ENCODE data around the gene ADAMTS9.

ADAMTS9 gene

DNA sequence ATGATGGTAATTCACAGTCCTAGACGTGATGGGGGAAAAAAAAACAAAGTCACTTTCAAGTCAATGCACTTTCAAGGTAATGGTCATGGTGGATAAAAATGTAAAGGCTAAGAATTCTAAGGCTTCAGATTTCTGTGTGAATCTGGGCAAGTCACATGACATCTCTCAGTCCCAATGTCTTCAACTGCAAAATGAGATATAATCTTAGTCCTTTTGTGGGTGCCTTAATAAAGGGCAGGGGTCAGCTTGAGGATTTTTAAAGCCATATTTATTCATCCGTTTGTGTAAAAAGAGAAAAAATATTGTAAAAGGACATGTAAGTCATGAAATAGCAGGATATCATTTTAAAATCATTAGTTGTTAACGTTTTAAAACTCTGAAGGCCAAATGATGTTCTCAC is 83.5 kb downstream of the ADAMTS9 start:
- Histone ChIP-seq H3K23ac (ENCODE audit: low read length in 2 of 2) (no peak overlapping the region), H2BK120ac (ENCODE audit: low read depth, low read length) (no peak overlapping the region), H4K8ac (ENCODE audit: low read length) (no peak overlapping the region), H2AFZ (ENCODE audit: low read depth, low read length) (no peak overlapping the region), H2AK5ac (ENCODE audit: low read length, severe bottlenecking) (no peak overlapping the region), H2BK5ac (ENCODE audit: low read depth, low read length, poor library complexity, severe bottlenecking) (no peak overlapping the region), H2BK15ac (ENCODE audit: low read depth, poor library complexity, severe bottlenecking) (no peak overlapping the region), H3K36me3 (ENCODE audit: control insufficient read depth in 1 of 2, insufficient read depth in 2 of 2, low read depth in 1 of 2, low read length in 2 of 2) (peaks cover 3 to 9% of the 10 kb centered on the region in 2 experiments), H4K91ac (ENCODE audit: low read length) (no peak overlapping the region), H3K14ac (ENCODE audit: low read length in 2 of 2) (no peak overlapping the region), H3K4me2 (ENCODE audit: low read length, poor library complexity, severe bottlenecking) (no peak overlapping the region), H3K27me3 (ENCODE audit: control insufficient read depth in 1 of 2, insufficient read depth in 1 of 2, low read length in 2 of 2) (peaks cover 0 to 5% of the 10 kb centered on the region in 2 experiments), H3K9me3 (ENCODE audit: control insufficient read depth, low read length) (no peaks in the 10 kb centered on the region), H3K27ac (ENCODE audit: low read length, poor library complexity, severe bottlenecking) (no peak overlapping the region), H2BK12ac (ENCODE audit: low read length in 2 of 2) (no peak overlapping the region), H3K9ac (ENCODE audit: low read length) (no peak overlapping the region), H3K4ac (ENCODE audit: low read depth in 1 of 2, low read length in 2 of 2) (no peak overlapping the region), H3K4me1 (ENCODE audit: control insufficient read depth, insufficient read depth, low read depth, low read length) (no peaks in the 10 kb centered on the region), H3K18ac (ENCODE audit: low read depth in 1 of 2, low read length in 2 of 2) (no peak overlapping the region), H3K79me1 (replicated peaks; ENCODE audit: low read length, poor library complexity, severe bottlenecking) (no peaks in the 10 kb centered on the region), H3K4me3 (ENCODE audit: insufficient read depth in 1 of 2, low read depth in 1 of 2, low read length in 2 of 2) (no peak overlapping the region)
- no peak for DNase-seq
- WGBS, result 78% methylated on average over 2 of the region's 3 CpGs

DNA sequence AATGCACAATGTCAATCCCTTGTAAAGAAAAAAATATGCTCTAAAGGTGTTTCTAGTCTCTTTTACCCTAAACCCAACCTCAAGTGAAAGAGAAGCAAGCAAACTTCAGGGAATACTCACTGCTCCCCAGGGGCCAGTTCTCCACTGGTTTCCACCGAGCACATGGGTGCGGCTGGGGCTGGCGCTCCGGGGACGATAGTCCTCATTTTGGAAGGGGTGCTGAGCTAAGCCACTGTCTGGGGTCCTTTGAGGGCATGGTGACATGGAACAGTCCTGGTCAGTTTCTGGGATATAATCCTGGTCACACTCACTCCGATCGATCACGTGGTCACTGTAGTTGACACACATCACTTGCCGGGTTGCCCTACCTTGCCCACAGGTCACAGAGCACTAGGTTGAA is 86.0 kb downstream of the ADAMTS9 start:
- H2AFZ ChIP-seq (ENCODE audit: low read depth, low read length), result no peak overlapping the region
- no peaks in the 10 kb centered on the region for H3K4me1 ChIP-seq (ENCODE audit: control insufficient read depth, insufficient read depth, low read depth, low read length)
- H4K91ac ChIP-seq (ENCODE audit: low read length), result no peak overlapping the region
- no peak overlapping the region for H2BK12ac ChIP-seq (ENCODE audit: low read length in 2 of 2)
- H2BK5ac ChIP-seq (ENCODE audit: low read depth, low read length, poor library complexity, severe bottlenecking), result no peak overlapping the region
- no peak overlapping the region for H3K4me2 ChIP-seq (ENCODE audit: low read length, poor library complexity, severe bottlenecking)
- 99% methylated on average over 9 of the region's 9 CpGs for WGBS
- H4K8ac ChIP-seq (ENCODE audit: low read length), result no peak overlapping the region
- no peak overlapping the region for H3K4me3 ChIP-seq (ENCODE audit: insufficient read depth in 1 of 2, low read depth in 1 of 2, low read length in 2 of 2)
- no peaks in the 10 kb centered on the region for H3K79me1 ChIP-seq (replicated peaks; ENCODE audit: low read length, poor library complexity, severe bottlenecking)
- H3K14ac ChIP-seq (ENCODE audit: low read length in 2 of 2), result no peak overlapping the region
- DNase-seq, result no peak
- no peak overlapping the region for H3K23ac ChIP-seq (ENCODE audit: low read length in 2 of 2)
- H3K9me3 ChIP-seq (ENCODE audit: control insufficient read depth, low read length), result no peaks in the 10 kb centered on the region
- H2BK120ac ChIP-seq (ENCODE audit: low read depth, low read length), result no peak overlapping the region
- no peak overlapping the region for H3K4ac ChIP-seq (ENCODE audit: low read depth in 1 of 2, low read length in 2 of 2)
- H2BK15ac ChIP-seq (ENCODE audit: low read depth, poor library complexity, severe bottlenecking), result peak overlapping the region; percentile 5
- H3K9ac ChIP-seq (ENCODE audit: low read length), result no peak overlapping the region
- H3K18ac ChIP-seq (ENCODE audit: low read depth in 1 of 2, low read length in 2 of 2), result no peak overlapping the region
- H3K36me3 ChIP-seq (ENCODE audit: control insufficient read depth in 1 of 2, insufficient read depth in 2 of 2, low read depth in 1 of 2, low read length in 2 of 2), result peaks cover 3 to 11% of the 10 kb centered on the region in 2 experiments
- no peak overlapping the region for H2AK5ac ChIP-seq (ENCODE audit: low read length, severe bottlenecking)
- H3K27me3 ChIP-seq (ENCODE audit: control insufficient read depth in 1 of 2, insufficient read depth in 1 of 2, low read length in 2 of 2), result peaks cover 0 to 29% of the 10 kb centered on the region in 2 experiments
- no peak overlapping the region for H3K27ac ChIP-seq (ENCODE audit: low read length, poor library complexity, severe bottlenecking)

DNA sequence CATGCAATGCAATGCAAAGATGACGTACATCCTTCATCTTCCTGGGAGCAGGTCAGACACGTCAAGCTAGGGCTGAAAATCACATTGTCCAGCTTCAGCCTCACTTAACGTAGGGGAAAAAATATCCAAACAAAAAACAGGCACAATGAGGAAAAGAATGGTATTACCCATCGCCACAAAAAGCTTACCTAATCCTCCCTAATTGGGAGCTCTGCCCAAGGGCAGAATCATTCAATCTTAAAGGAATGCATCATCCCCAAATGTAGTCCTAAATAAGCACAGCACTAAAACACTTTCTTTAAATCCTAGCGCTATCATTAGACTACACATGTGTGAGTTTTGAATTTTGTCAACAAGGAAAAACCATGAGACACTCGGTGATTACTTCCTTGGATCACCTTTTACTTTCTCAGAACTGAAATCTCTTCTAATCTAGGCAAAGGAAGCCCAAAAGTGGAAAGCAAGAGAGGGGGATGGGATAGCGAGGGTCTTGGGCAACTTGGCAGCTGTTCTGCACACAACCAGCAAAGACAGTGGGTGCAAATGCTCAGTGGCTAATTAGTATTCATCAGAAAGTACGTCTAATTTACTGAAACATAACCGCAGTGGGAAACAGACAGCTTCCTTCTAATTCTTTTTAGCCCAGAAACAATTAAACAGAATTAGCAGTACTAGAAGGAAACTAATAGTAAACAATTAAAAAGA is 87.4 kb downstream of the ADAMTS9 start:
- Histone ChIP-seq H3K4me2 (ENCODE audit: low read length, poor library complexity, severe bottlenecking) (no peak overlapping the region), H2BK15ac (ENCODE audit: low read depth, poor library complexity, severe bottlenecking) (no peak overlapping the region), H3K36me3 (ENCODE audit: control insufficient read depth in 1 of 2, insufficient read depth in 2 of 2, low read depth in 1 of 2, low read length in 2 of 2) (peaks cover 3 to 11% of the 10 kb centered on the region in 2 experiments), H3K79me1 (replicated peaks; ENCODE audit: low read length, poor library complexity, severe bottlenecking) (no peaks in the 10 kb centered on the region), H2BK5ac (ENCODE audit: low read depth, low read length, poor library complexity, severe bottlenecking) (no peak overlapping the region), H3K9ac (ENCODE audit: low read length) (no peak overlapping the region), H3K4me3 (ENCODE audit: insufficient read depth in 1 of 2, low read depth in 1 of 2, low read length in 2 of 2) (no peak overlapping the region), H2BK12ac (ENCODE audit: low read length in 2 of 2) (no peak overlapping the region), H3K4ac (ENCODE audit: low read depth in 1 of 2, low read length in 2 of 2) (no peak overlapping the region), H4K91ac (ENCODE audit: low read length) (no peak overlapping the region), H3K4me1 (ENCODE audit: control insufficient read depth, insufficient read depth, low read depth, low read length) (no peaks in the 10 kb centered on the region), H2AFZ (ENCODE audit: low read depth, low read length) (no peak overlapping the region), H2BK120ac (ENCODE audit: low read depth, low read length) (no peak overlapping the region), H3K27ac (ENCODE audit: low read length, poor library complexity, severe bottlenecking) (no peak overlapping the region), H3K23ac (ENCODE audit: low read length in 2 of 2) (no peak overlapping the region), H3K9me3 (ENCODE audit: control insufficient read depth, low read length) (no peaks in the 10 kb centered on the region), H3K27me3 (ENCODE audit: control insufficient read depth in 1 of 2, insufficient read depth in 1 of 2, low read length in 2 of 2) (peaks cover 0 to 33% of the 10 kb centered on the region in 2 experiments), H4K8ac (ENCODE audit: low read length) (no peak overlapping the region), H3K18ac (ENCODE audit: low read depth in 1 of 2, low read length in 2 of 2) (no peak overlapping the region), H2AK5ac (ENCODE audit: low read length, severe bottlenecking) (no peak overlapping the region), H3K14ac (ENCODE audit: low read length in 2 of 2) (no peak overlapping the region)
- DNase-seq, result no peak
- 89% methylated on average over 8 of the region's 9 CpGs for WGBS

DNA sequence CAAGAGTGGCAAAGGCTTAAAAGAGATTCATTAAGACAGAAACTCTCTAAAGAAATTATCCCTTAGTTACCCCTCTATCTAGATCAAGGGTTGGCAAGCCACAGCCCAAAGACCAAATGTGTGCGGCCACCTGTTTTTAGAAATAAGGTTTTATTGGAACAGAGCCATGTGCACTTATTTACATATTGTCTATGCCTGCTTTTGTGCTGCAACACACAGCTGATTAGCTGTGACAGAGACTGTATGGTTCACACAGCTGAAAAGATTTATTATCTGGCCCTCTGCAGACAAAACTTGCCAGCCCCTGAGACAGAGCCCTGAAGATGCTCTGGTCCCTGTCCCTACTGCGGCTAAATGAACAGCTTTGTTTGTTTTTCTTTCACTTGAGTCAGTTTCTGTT is 88.1 kb downstream of the ADAMTS9 start:
- WGBS, result 65% methylated on average over 2 of the region's 2 CpGs

More for the DNA sequence above, 88.1 kb downstream of the ADAMTS9 start:
- Histone ChIP-seq H3K4me2 (ENCODE audit: low read length, poor library complexity, severe bottlenecking) (no peak overlapping the region), H3K36me3 (ENCODE audit: control insufficient read depth in 1 of 2, insufficient read depth in 2 of 2, low read depth in 1 of 2, low read length in 2 of 2) (peaks cover 3 to 11% of the 10 kb centered on the region in 2 experiments), H2BK120ac (ENCODE audit: low read depth, low read length) (no peak overlapping the region), H2BK12ac (ENCODE audit: low read length in 2 of 2) (no peak overlapping the region), H2BK15ac (ENCODE audit: low read depth, poor library complexity, severe bottlenecking) (no peak overlapping the region), H3K4me3 (ENCODE audit: insufficient read depth in 1 of 2, low read depth in 1 of 2, low read length in 2 of 2) (no peak overlapping the region), H2AFZ (ENCODE audit: low read depth, low read length) (no peak overlapping the region), H3K27me3 (ENCODE audit: control insufficient read depth in 1 of 2, insufficient read depth in 1 of 2, low read length in 2 of 2) (peaks cover 0 to 33% of the 10 kb centered on the region in 2 experiments), H4K91ac (ENCODE audit: low read length) (no peak overlapping the region), H3K4ac (ENCODE audit: low read depth in 1 of 2, low read length in 2 of 2) (no peak overlapping the region), H3K18ac (ENCODE audit: low read depth in 1 of 2, low read length in 2 of 2) (no peak overlapping the region), H2BK5ac (ENCODE audit: low read depth, low read length, poor library complexity, severe bottlenecking) (no peak overlapping the region), H3K14ac (ENCODE audit: low read length in 2 of 2) (no peak overlapping the region), H3K79me1 (replicated peaks; ENCODE audit: low read length, poor library complexity, severe bottlenecking) (no peaks in the 10 kb centered on the region), H3K9me3 (ENCODE audit: control insufficient read depth, low read length) (no peaks in the 10 kb centered on the region), H3K9ac (ENCODE audit: low read length) (no peak overlapping the region), H3K27ac (ENCODE audit: low read length, poor library complexity, severe bottlenecking) (no peak overlapping the region), H4K8ac (ENCODE audit: low read length) (no peak overlapping the region), H3K23ac (ENCODE audit: low read length in 2 of 2) (no peak overlapping the region), H2AK5ac (ENCODE audit: low read length, severe bottlenecking) (no peak overlapping the region), H3K4me1 (ENCODE audit: control insufficient read depth, insufficient read depth, low read depth, low read length) (no peaks in the 10 kb centered on the region)
- no peak for DNase-seq
